ENCODE results near the gene HPN.
"Not testable (repeated sequence)": the region's sequence is repeated elsewhere in the genome, so short reads cannot be mapped to it uniquely, and the experiment has no call there.

The HPN gene

DNA sequence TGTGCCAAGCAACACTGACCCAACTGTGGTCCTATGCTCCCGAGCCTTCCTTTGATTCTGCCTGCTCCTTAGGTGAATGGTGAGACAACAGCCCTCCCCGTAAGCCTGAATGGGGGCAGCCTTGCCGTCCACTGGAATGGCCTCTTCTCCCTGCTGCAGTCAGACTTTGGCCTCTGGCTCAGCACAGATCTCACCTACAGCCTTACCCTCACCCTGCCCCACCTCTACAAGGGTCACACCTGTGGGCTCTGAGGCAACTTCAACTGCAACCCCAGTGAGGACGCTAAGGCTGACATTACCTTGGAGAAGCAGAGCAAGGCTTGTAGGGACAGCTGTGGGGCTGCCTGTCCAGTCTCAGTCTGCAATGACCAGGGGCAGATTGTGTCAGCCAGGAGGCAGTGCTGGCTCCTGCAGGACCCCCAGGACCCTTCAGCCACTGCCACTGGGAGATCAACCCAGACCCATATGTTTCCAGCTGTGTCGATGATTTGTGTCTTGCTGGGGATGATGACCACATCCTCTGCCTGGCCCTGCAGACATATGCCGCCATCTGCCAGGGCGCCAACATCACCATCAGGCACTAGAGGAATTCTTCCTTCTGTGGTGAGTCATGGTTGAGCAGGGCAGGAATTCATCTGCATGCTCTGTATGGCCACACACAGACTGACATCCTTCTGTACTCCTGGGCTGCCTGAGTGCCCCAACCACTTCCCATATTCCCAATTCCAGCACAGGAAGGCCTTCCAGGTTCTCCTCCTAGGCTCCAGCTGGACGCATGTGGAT is 46.8 kb downstream of the HPN start:
- DNase-seq, result no peak

DNA sequence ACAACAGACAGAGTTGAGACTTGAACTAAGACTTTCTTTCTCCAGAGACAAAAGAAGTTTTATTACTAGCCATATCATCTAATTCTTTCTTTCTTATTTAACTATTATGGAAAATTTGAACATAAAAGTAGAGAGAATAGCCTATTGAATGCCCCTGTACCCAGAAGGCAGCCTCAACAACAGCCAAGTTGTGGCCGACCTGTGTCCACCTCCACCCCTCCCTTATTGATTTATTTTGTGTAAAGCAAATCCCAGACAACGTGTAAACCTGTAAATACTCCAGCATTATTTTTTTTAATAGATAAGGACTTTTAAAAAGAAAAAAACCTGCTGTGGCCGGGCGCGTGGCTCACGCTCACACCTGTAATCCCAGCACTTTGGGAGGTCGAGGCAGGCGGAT is 48.0 kb downstream of the HPN start:
- DNase-seq, result no peak

DNA sequence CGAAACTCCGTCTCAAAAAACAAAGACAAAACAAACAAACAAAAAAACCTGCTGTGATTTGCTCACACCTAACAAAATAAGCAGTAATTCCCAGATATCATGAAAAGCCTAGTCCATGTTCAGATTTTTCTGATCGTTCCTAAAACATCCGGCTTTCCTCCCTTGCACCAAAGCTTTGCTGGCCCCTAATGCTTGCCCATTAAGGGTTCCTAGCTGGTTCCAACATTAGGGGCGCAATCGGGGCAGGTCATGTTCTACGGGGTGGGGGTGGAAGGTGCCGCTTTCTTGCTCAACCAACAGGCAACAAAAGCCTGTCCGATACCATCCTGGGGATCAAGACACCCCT is 48.6 kb downstream of the HPN start:
- DNase-seq, result no peak

DNA sequence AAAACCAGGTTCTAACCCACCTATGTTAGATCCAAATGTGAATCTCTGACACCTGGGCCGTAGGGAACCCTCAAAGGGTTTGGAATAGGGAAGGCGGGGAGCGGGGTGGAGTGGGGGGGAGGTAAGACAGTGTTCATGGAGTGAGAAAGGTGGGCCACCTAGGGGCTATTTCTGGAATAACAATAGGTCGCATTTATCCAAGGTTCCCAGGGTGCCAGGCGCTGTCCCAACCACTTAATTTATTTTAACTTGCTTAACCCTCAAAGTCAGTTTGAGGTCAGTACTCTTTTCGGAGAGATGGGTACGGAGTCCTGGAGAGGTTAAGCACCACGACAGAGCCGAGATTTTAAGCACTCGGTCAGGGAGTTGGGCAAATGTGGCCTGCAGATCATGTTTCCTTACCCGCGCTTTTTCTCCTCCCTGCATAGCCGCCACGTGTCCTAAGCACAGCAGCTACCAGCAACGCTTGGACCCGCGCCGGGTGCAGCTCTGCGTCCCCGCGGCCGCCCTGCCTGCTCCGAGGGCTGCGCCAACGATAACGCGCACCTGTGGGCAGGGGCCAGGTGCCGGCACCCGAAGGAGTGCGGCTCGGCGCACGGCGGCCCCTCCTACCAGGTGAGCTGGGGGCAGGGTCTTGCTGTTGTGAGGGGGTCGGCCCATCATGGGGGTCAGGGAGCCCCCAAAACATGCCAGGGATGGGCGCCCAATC is 49.1 kb downstream of the HPN start:
- peak in 1 of 4 experiments; percentile 5 for DNase-seq

DNA sequence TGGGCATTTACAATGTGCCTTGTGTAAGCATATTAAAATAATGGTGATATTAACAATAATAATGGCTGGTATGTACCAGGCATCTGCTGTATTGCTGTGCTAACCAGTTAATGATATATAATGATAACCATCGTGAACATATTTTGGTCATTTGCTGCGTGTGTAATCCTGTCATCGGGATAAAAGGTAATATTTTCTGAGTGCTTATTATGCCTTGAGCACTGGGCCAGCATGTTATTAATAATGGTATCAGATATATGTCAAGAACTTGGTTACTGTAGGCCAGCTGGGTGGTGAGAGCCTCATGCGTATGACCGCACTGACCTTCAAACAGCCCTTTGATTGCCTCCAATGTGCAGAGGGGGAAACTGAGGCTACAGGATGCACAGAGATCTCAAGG is 51.9 kb downstream of the HPN start:
- no peak for DNase-seq

DNA sequence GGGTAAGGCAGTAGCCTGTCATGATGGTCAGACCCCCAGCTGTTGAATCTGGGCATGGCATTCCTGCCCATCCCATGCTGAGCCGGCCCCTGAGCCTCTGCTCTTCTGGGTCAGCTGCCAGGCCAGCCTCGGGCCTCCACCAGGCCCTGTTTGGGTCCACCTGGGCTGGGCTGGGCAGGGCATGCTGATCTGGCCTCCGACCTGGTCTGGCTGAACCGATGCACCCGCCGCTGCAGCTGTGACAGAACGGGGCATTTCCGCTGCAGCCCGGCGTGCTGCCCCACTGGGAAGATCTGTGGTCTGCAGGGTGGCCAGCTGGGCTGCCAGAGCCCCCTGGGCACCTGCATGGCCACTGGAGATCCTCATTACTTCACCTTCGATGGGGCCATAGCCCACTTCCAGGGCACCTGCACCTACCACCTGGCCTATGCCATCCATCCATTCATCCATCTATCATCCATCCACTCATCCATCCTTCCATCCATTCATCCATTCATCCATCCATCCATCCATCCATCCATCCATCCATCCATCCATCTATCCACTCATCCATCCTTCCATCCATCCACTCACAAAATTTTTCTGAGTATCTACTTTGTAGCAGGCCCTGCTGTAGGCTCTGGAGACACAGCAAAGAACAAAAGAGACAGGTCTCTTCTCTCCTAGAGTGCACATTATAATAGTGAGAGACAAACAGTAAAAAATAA is 52.6 kb downstream of the HPN start:
- no peak for DNase-seq

DNA sequence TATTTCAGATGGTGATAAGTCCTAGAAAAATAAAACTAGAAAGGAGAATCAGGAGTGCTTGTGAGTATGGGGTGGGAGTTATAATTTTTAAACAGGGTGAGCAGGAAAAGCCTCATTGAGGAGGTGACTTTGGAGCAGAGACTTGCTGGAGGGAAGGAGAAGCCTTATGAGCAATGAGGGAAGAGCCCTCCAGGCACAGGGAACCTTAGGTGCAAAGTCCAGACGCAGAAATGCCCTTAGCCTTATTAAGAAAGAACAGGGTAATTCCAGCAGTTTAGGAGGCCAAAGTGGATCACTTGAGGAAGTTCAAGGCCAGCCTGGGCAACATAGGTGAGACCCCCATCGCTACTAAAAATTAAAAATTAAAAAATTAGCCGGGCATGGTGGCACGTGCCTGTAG is 53.1 kb downstream of the HPN start:
- no peak for DNase-seq

DNA sequence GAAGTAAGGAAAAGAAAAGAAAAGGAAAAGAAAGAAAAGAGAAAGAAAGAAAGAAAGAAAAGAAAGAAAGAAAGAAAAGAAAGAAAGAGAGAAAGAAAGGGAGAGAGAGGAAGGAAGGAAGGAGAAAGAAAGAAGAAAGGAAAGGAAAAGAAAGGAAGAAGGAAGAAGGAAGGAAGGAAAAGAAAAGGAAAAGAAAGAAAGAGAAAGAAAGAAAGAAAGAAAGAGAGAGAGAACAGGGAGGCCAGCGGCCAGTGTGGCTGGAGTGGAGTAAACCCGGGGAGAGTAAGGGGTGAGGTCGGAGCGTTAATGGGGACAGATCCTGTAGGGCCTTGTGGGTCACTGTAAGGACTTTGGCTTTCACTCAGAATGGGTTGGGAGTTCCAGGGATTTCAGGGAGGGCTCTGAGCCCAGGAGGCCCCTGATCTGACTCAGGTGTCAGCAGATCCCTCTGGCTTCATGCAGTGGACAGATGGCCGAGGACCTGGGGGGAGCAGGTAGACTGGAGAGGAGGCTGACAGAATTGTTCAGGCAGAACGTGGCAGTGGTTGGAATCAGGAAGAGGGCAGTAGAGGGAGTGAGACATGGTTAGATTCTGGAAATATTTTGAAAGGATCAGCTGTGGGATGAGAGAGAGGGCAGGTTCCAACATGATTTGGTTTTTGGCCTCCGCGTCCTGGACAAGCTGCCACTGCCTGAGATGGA is 54.3 kb downstream of the HPN start:
- DNase-seq, result no peak

DNA sequence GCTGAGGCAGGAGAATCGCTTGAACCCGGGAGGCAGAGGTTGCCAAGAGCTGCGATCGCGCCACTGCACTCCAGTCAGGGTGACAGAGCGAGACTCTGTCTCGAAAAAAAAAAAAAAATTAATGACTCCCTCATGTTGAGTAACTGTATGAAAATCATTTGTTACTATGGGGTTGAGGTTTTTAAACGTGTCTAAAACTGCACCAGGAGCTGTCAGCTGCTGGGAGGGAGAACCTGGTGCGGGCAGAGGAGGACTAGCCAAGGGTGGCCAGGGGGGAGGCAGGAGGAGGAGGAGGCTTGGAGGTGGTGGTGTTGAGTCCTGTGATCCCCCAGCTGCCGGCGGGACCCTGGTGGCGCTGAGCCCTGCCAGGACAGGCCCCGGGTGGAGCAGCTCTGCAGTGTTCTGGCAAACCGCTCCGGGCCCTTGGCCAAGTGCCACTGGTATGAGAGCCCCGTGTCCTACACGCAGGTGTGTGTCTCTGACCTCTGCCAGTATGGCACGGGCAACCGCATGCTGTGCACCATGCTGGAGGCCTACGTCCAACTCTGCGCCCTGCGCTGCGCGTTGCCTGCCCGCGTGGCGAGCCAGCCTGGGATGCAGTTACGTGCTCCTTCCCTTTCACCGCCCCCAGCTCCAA is 57.0 kb downstream of the HPN start:
- no peak for DNase-seq

DNA sequence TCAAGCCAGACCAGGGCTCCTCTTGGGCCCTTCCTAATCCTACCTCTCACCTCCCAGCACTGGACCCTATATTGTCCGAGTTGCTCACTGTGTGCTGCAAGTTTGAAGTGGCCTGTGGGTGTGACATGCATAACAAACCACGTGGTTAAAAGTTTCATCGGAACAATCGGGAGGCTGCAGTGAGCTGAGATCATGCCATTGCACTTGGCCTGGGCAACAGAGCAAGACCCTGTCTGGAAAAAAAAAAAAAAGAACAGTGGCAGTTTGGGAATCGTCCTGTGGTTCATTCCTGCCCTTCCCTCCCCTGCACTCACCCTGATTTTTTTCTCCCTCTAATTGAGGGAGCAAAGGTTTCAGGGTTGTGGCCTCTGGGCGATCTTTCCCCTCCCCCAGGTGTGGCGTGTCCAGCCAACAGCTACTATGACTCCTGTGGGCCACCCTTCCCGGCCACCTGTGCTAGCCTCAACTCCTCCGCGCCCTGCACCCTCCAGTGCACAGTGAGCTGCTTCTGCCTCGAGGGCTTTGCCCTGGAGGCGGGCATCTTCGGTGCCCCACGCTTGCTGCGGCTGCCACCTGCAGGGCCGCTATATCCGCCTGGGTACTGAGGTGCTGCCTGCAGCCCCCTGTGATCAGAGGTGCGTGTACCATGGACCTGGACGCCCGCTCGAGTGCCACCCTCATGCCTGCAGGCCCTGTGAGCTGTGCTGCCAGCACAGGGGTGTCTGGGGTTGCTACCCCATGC is 57.8 kb downstream of the HPN start:
- no peak for DNase-seq

DNA sequence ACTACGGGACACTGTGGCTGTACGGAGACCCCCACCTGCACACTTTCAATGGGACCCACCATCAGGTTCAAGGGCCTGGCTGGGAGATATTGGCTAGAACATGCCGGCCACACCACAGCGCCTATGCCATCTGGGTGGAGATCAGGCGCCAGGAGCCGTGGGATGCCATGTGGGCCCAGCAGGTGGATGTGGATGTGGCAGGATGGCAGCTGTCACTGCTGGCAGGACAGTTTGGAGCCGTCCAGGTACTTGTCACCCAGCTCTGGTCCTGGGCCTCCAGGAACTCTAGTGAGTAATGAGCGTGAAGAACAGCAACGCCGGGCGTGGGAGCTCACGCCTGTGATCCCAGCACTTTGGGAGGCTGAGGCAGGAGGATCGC is 58.4 kb downstream of the HPN start:
- DNase-seq, result no peak

DNA sequence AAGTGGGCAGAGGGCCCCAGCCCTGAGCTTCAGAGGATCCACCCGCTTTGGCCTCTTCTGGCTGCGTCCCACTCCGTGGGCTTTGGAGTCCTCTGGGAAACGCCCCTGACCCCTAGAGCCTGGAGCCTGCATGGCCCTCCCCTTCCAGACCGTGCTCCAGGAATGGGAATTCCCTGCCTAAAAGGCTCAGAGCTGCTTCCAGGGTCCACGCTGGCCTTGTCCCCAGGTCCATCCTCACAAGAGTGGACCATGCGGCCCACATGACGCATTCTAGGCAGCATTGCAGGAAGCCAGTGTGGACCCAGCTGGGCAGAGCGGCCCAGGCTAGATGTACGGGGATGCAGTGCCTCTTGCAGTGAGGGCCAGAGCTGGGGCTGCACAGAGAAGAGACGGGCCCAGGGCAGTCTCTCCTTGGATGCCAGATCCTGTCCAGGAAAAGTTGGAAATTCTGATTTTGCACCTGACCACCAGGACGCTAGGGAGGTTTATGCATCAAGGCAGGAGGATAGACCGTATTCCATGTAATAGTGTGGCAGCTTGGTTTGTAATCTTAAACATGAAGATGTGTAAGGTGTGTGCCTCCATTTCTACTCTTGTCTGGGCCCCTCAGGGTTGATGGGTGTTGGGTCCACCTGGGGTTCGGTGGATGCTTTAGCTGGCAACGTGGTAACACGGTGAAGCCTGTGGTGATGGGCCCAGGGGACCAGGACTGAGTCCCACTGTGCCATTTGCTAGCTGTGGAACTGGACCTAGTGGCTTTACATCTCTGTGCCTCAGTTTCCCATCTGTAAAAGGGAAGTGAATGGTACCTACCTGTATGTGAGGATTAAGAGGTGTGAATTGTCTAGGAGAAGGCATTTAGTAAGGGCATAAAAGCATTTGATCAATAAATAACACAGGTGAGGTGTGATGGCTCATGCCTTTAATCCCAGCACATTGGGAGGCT is 59.3 kb downstream of the HPN start:
- no peak for DNase-seq

DNA sequence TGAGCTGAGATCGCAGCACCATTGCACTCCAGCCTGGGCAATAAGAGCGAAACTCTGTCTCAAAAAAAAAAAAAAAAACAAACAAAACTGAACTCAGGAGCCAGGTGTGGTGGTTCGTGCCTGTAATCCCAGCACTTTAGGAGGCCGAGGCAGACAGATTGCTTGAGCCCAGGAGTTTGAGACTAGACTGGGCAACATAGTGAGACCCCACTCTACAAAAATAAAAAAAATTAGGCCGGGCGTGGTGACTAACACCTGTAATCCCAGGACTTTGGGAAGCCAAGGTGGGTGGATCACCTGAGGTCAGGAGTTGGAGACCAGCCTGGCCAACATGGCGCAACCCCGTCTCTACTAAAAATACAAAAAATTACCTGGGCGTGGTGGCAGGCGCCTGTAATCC is 60.4 kb downstream of the HPN start:
- not testable (repeated sequence) for DNase-seq

DNA sequence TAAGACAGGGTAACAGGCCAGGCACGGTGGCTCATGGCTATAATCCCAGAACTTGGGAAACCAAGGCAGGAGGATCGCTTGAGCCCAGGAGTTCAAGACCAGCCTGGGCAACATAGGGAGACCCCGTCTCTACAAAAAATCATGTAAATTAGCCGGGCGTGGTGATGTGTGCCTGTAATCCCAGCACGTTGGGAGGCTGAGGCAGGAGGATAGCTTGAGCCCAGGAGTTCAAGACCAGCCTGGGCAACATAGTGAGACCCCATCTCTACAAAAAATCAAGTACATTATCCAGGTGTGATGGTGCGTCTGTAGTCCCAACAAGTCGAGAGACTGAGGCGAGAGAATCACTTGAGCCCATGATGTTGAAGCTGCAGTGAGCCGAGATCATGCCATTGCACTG is 62.1 kb downstream of the HPN start:
- DNase-seq, result not testable (repeated sequence)

DNA sequence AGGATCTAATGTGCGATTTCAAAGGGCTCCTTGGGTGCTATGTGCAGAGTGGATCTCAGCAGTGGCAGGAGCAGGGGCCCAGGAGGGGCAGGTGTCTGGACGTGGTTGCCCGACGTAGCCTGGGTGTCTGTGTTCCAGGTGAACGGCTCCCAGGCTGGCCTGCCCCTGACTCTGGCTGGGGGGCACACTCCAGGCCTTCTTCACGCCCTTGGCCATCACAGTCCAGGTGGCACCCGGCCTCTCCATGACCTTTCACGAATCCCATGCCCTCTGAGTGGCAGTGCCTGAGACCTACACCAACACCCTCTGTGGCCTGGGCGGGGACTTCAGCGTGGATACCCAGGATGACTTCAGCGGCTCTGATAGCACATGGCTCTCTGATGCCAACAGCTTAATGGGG is 62.8 kb downstream of the HPN start:
- no peak for DNase-seq

DNA sequence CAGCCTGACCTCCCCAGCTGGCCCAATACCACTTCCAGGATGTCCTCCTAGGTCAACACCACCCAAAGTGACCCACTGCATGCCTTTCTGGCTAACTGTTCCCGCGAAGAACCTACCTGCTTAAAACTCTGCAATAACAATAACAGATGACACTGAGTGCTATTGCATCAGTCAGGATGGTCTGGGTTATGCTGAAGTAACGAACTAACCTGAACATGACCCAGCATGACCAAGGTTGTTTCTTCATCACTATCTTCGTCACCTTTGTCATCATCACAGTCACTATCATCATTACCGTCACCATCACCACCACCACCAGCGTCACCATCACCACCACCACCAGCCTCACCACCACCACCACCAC is 63.5 kb downstream of the HPN start:
- no peak for DNase-seq

DNA sequence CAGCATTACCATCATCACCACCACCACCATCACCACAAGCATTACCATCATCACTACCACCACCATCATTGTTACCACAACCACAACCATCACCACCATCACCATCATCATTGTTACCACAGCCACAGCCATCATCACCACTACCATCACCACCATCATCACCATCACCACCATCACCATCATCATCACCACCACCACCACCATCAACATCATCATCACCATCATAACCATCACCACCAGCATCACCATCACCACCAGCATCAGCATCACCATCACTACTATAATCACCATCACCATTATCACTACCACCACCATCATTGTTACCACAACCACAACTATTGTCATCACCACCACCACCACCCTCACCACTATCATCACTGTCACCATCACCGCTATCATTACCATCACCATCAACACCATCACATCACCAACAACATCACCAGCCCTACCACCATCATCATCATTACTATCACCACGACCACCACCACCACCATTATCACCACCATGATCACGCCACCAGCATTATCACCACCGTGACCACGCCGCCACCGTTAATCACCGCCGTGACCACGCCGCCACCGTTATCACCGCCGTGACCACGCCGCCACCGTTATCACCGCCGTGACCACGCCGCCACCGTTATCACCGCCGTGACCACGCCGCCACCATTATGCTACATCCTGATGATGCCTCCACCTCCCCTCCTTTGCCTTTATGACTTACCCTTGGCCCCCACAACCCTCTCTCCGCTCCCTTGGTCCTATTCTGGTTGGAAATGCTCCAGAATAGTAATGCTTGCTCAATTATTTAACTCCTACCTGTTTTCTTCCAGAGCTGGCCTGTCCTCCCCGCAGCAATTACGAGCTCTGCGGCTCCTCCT is 64.1 kb downstream of the HPN start:
- DNase-seq, result no peak

DNA sequence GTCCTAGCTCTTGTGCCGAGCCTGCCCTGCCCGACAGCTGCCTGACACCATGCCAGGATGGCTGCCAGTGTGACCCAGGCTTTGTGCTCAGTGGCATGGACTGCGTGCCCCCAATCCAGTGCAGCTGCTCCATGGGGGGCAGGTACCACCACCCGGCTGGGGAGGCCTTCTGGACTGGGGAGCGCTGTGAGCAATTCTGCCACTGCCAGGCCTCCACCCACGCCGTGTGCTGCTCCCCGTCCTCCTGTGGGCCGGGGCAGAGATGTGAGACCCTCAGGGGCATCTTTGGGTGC is 64.7 kb downstream of the HPN start:
- DNase-seq, result no peak

DNA sequence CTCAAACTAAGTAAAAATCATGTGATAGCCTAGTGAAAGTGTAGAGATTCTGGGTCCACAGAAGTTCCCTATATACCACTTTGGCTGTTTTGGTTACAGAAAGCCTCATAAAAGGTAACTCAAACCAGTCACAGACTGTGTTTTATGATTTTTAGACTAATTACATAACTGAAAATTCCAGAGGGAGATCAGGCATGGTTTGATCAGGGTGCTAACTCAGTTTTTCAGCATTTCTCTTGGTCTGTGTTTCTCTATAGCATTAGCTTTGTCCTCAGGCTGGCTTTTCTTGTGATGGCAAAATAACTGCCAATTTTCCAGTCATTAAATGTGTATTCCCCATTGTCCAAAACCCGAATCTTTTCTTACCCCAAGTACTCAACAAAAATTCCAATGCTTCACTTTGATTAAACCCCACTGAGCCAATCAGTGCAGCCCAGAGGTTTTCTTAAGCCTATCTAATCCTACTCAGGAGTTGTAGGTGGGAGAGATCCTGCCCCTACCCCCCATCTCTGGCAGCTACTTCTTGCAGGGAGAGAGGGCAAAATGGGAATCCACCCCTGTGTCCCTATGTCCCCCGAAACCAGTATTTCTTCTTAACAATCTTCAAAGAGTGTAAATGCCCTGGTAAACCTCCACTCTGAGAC is 65.5 kb downstream of the HPN start:
- DNase-seq, result no peak

DNA sequence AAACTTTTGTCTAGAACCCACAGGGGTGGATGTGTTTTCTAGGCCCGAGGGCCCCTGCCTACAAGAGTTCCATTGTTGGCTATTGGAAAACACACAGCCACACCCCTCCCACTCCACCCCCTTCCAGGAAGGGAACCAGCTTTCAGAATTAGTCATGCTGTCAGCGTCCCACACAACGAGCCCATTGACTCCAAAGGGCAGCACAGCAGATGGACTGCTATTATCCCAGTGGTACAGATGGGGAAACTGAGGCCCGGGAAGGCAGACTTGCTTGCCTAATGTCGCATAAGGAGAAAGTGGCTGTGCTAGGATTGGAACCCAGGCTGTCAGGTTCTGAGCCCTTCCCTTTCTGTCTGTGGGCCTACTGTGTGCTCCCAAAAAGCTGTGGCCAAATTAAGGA is 66.0 kb downstream of the HPN start:
- no peak for DNase-seq

Data from activated naive CD4-positive, alpha-beta T cell (primary cell).